ENCODE data around the gene A1CF.

- TF ChIP-seq, protein P1, sequence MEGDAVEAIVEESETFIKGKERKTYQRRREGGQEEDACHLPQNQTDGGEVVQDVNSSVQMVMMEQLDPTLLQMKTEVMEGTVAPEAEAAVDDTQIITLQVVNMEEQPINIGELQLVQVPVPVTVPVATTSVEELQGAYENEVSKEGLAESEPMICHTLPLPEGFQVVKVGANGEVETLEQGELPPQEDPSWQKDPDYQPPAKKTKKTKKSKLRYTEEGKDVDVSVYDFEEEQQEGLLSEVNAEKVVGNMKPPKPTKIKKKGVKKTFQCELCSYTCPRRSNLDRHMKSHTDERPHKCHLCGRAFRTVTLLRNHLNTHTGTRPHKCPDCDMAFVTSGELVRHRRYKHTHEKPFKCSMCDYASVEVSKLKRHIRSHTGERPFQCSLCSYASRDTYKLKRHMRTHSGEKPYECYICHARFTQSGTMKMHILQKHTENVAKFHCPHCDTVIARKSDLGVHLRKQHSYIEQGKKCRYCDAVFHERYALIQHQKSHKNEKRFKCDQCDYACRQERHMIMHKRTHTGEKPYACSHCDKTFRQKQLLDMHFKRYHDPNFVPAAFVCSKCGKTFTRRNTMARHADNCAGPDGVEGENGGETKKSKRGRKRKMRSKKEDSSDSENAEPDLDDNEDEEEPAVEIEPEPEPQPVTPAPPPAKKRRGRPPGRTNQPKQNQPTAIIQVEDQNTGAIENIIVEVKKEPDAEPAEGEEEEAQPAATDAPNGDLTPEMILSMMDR (IDR thresholded peaks at IDR 0.05), result no peak
- TF ChIP-seq POLR2A (IDR thresholded peaks at IDR 0.05) (no peak), EP300 (IDR thresholded peaks at IDR 0.05) (no peak)
These were observed 48.3 kb downstream of the A1CF start for GRCh38 chr10:50837095-50837494.
